ENCODE results near the gene SETDB2. TPM values are rescaled to one million over a fixed set of nuclear protein-coding genes. Genes with fewer than 3 reads are reported as not detected.

SETDB2 gene
- total RNA-seq, 4 donors from 2014 or later = 1.7 to 6.2 (median 4.6) TPM

- in situ Hi-C loops (cut with MboI; ENCODE audit: low sequenced_read_pairs in 4 of 4) = loop anchor here in 2 of 4 donors (5.0 to 25.0 kb wide), 3 partner anchors 132 to 325 kb away; no protein-coding TSS in a partner anchor
Observed at GRCh38 chr13:49436890-49437289, 7.2 kb upstream of the SETDB2 start.

GRCh38 chr13:49437705-49438104 is 6.4 kb upstream of the SETDB2 start:
- no peak overlapping the region for H3K27ac ChIP-seq
- TF ChIP-seq CTCF (IDR thresholded peaks at IDR 0.05 in 4 of 5, conservative IDR thresholded peaks at IDR 0.05 in 1 of 5) (no peak), POLR2A (IDR thresholded peaks at IDR 0.05) (no peak)
- H3K4me3 ChIP-seq = no peak overlapping the region
- H3K27me3 ChIP-seq = no peaks in the 10 kb centered on the region
- no peaks in the 10 kb centered on the region for H3K9me3 ChIP-seq
- ATAC-seq = no peak
- no peaks in the 10 kb centered on the region for H3K4me1 ChIP-seq
- peaks cover 0 to 4% of the 10 kb centered on the region in 2 donors for H3K36me3 ChIP-seq
- DNase-seq = no peak
- in situ Hi-C loops (cut with MboI; ENCODE audit: low sequenced_read_pairs in 4 of 4) = loop anchor here in 2 of 4 donors (5.0 to 25.0 kb wide), 3 partner anchors 133 to 325 kb away; no protein-coding TSS in a partner anchor
- intact Hi-C loops (cut with DNase I; ENCODE audit: low total_unique reads) = loop anchor here (1.0 kb wide), 1 partner anchor 136 kb away; no protein-coding TSS in a partner anchor

More at GRCh38 chr13:49436890-49437289, 7.2 kb upstream of the SETDB2 start:
- intact Hi-C loops (cut with DNase I; ENCODE audit: low total_unique reads) = loop anchor here (1.0 kb wide), 1 partner anchor 136 kb away; no protein-coding TSS in a partner anchor
- Histone ChIP-seq H3K27me3 (no peaks in the 10 kb centered on the region), H3K4me3 (no peak overlapping the region), H3K36me3 (peaks cover 0 to 12% of the 10 kb centered on the region in 2 donors), H3K27ac (no peak overlapping the region), H3K4me1 (no peaks in the 10 kb centered on the region), H3K9me3 (no peaks in the 10 kb centered on the region)
- DNase-seq (peak in 1 of 2 donors; percentile 28), ATAC-seq (peak; percentile 72 to 77)
- TF ChIP-seq CTCF (IDR thresholded peaks at IDR 0.05 in 4 of 5, conservative IDR thresholded peaks at IDR 0.05 in 1 of 5) = no peak
- TF ChIP-seq POLR2A (IDR thresholded peaks at IDR 0.05) = no peak

GRCh38 chr13:49439609-49440008 is 4.5 kb upstream of the SETDB2 start:
- Histone ChIP-seq H3K4me1 (peaks cover 0 to 3% of the 10 kb centered on the region in 2 donors), H3K4me3 (no peak overlapping the region), H3K27ac (no peak overlapping the region), H3K36me3 (no peaks in the 10 kb centered on the region), H3K9me3 (no peaks in the 10 kb centered on the region), H3K27me3 (no peaks in the 10 kb centered on the region)
- ATAC-seq (no peak), DNase-seq (no peak)
- in situ Hi-C loops (cut with MboI; ENCODE audit: low sequenced_read_pairs in 4 of 4) = loop anchor here in 2 of 4 donors (5.0 to 25.0 kb wide), 3 partner anchors 135 to 327 kb away; no protein-coding TSS in a partner anchor
- intact Hi-C loops (cut with DNase I; ENCODE audit: low total_unique reads) = no loop called here
- TF ChIP-seq POLR2A (IDR thresholded peaks at IDR 0.05) = no peak
- TF ChIP-seq CTCF (IDR thresholded peaks at IDR 0.05 in 4 of 5, conservative IDR thresholded peaks at IDR 0.05 in 1 of 5) = no peak

- ATAC-seq (no peak), DNase-seq (no peak)
- Histone ChIP-seq H3K9me3 (no peaks in the 10 kb centered on the region), H3K4me1 (peaks cover 9 to 15% of the 10 kb centered on the region in 2 donors), H3K36me3 (no peaks in the 10 kb centered on the region), H3K27ac (no peak overlapping the region), H3K4me3 (no peak overlapping the region), H3K27me3 (no peaks in the 10 kb centered on the region)
- intact Hi-C loops (cut with DNase I; ENCODE audit: low total_unique reads) = no loop called here
- in situ Hi-C loops (cut with MboI; ENCODE audit: low sequenced_read_pairs in 4 of 4) = loop anchor here in 1 of 4 donors (25.0 kb wide), 1 partner anchor 329 kb away; no protein-coding TSS in a partner anchor
- TF ChIP-seq POLR2A (IDR thresholded peaks at IDR 0.05) = no peak
- TF ChIP-seq CTCF (IDR thresholded peaks at IDR 0.05 in 4 of 5, conservative IDR thresholded peaks at IDR 0.05 in 1 of 5) = no peak
Observed at GRCh38 chr13:49441312-49441711, 2.8 kb upstream of the SETDB2 start.
